Keratinocyte (primary cell): ENCODE measurements around the gene DRD2. TPM values are rescaled to one million over a fixed set of nuclear protein-coding genes. Genes with fewer than 3 reads are reported as not detected.

ENCODE experiments used
- DNase-seq: peaks from one replicate; pipeline ENCODE4 v3.0.0-alpha.2; 2011; ENCODE audit warnings: low read depth, missing footprints, low spot score
- FAIRE-seq: peaks from 2 replicates; lab custom pipeline; 2011; peaks lifted over from hg19 to GRCh38; lab: Jason Lieb, UNC
- H2AFZ ChIP-seq: 2 replicates; pipeline ENCODE4 v1.6.0; 2012; ENCODE audit warnings: low read length, control low read depth, inconsistent platforms; ENCODE audit not compliant: control insufficient read depth
- H3K27ac ChIP-seq: 2 replicates; pipeline ENCODE4 v1.5.1; 2011; ENCODE audit warnings: low read length; ENCODE audit not compliant: control insufficient read depth, insufficient read depth
- H3K27me3 ChIP-seq: 3 replicates; pipeline ENCODE4 v1.6.0; 2011; ENCODE audit warnings: low read length; ENCODE audit not compliant: control insufficient read depth, insufficient read depth; ENCODE audit errors: extremely low read depth
- H3K36me3 ChIP-seq, 2 experiments: 2 replicates in 1 of 2; 3 replicates in 1 of 2; pipeline ENCODE4 v1.5.1; 2011; ENCODE audit warnings: low read length in 2 of 2, mild to moderate bottlenecking in 1 of 2; ENCODE audit not compliant: control insufficient read depth in 2 of 2, insufficient read depth in 2 of 2; ENCODE audit errors: extremely low read depth in 1 of 2
- H3K4me1 ChIP-seq: 3 replicates; pipeline ENCODE4 v1.5.1; 2011; ENCODE audit warnings: low read length; ENCODE audit not compliant: control insufficient read depth, insufficient read depth; ENCODE audit errors: extremely low read depth
- H3K4me2 ChIP-seq: 3 replicates; pipeline ENCODE4 v1.6.0; 2011; ENCODE audit warnings: low read depth, low read length; ENCODE audit not compliant: control insufficient read depth, insufficient read depth; ENCODE audit errors: extremely low read depth
- H3K4me3 ChIP-seq, 3 experiments: fragments of 200-600 bp in 1 of 3; sonication (generic) in 1 of 3; 2 replicates in 2 of 3; 3 replicates in 1 of 3; pipeline ENCODE4 v1.5.1; 2011 to 2016; ENCODE audit warnings: low read length in 3 of 3, mild to moderate bottlenecking in 3 of 3, control low read depth in 2 of 3, inconsistent platforms in 1 of 3, low read depth in 1 of 3, mixed read lengths in 1 of 3, mixed run types in 1 of 3, moderate library complexity in 1 of 3; ENCODE audit not compliant: control insufficient read depth in 2 of 3, insufficient read depth in 2 of 3; ENCODE audit errors: extremely low read depth in 1 of 3
- H3K79me2 ChIP-seq: 2 replicates; pipeline ENCODE4 v1.6.0; 2012; ENCODE audit warnings: low read length; ENCODE audit not compliant: control insufficient read depth, insufficient read depth
- H3K9ac ChIP-seq: 3 replicates; pipeline ENCODE4 v1.6.0; 2011; ENCODE audit warnings: low read length; ENCODE audit not compliant: control insufficient read depth, insufficient read depth; ENCODE audit errors: extremely low read depth
- H3K9me1 ChIP-seq: 3 replicates; pipeline ENCODE4 v1.6.0; 2011; ENCODE audit warnings: low read length; ENCODE audit not compliant: control insufficient read depth, insufficient read depth; ENCODE audit errors: extremely low read depth
- H3K9me3 ChIP-seq: 2 replicates; pipeline ENCODE4 v1.5.1; 2012; ENCODE audit warnings: low read depth, low read length; ENCODE audit not compliant: control insufficient read depth
- H4K20me1 ChIP-seq: 3 replicates; pipeline ENCODE4 v1.6.0; 2011; ENCODE audit warnings: low read length; ENCODE audit not compliant: control insufficient read depth, insufficient read depth; ENCODE audit errors: extremely low read depth
- CTCF ChIP-seq, 3 experiments: IDR thresholded peaks in 1 of 3; conservative IDR thresholded peaks in 1 of 3; optimal IDR thresholded peaks in 1 of 3; 2 replicates in 2 of 3; 3 replicates in 1 of 3; pipeline versions ENCODE3 to v1.5.1; 2011; ENCODE audit warnings: low read length in 3 of 3, mild to moderate bottlenecking in 3 of 3, moderate library complexity in 2 of 3, control low read depth in 1 of 3, inconsistent platforms in 1 of 3; ENCODE audit not compliant: insufficient read depth in 2 of 3; ENCODE audit errors: extremely low read depth in 1 of 3
- EZH2 ChIP-seq: IDR thresholded peaks from one replicate; pipeline ENCODE4 v1.6.1; 2012; ENCODE audit warnings: inconsistent platforms, mild to moderate bottlenecking, low read length, moderate library complexity
- dilution Hi-C: fragments of 300-500 bp; cut with MboI; formaldehyde crosslinking; loops from one replicate; pipeline ENCODE4 v1.7.0; 2020; ENCODE audit warnings: low sequenced_read_pairs; ENCODE audit not compliant: extremely low pct_ligation_motif_present
- polyA plus RNA-seq, 5 experiments: library from polyadenylated mRNA; depleted of rRNA in 3 of 5; stranded (reverse) in 3 of 5; stranded (forward) in 1 of 5; unstranded in 1 of 5; fragments of >200 nt; gene quantifications; 1 replicate in 1 of 5; 2 replicates in 3 of 5; 3 replicates in 1 of 5; pipeline versions ENCODE4 v1.2.1 to v1.2.3, GENCODE V29; 2011 to 2012; ENCODE audit warnings: missing spikeins in 2 of 5, low read depth in 1 of 5, low replicate concordance in 1 of 5

Gene DRD2
- polyA plus RNA-seq, 1 donor (not counting 4 experiments of a cell fraction or from before 2014, with no cell fraction given): 0.26 TPM

GRCh38 chr11:113467545-113467944, 7.7 kb downstream of the DRD2 start:
- Histone ChIP-seq H2AFZ (no peak overlapping the region), H4K20me1 (no peaks in the 10 kb centered on the region), H3K27me3 (peaks cover 7% of the 10 kb centered on the region), H3K27ac (no peak overlapping the region), H3K9ac (no peak overlapping the region), H3K79me2 (no peaks in the 10 kb centered on the region), H3K9me3 (no peaks in the 10 kb centered on the region), H3K36me3 (no peaks in the 10 kb centered on the region), H3K4me1 (peaks cover 11% of the 10 kb centered on the region), H3K4me3 (no peak overlapping the region), H3K4me2 (no peak overlapping the region), H3K9me1 (no peaks in the 10 kb centered on the region)
- no peak for FAIRE-seq
- TF ChIP-seq EZH2 (no peak), CTCF (optimal IDR thresholded peaks at IDR 0.05 in 1 of 3, IDR thresholded peaks at IDR 0.05 in 1 of 3, conservative IDR thresholded peaks at IDR 0.05 in 1 of 3; ENCODE audit: extremely low read depth in 1 of 3, insufficient read depth in 2 of 3, low read length in 3 of 3) (no peak)
- dilution Hi-C loops: no loop called here
- DNase-seq: no peak

DNA sequence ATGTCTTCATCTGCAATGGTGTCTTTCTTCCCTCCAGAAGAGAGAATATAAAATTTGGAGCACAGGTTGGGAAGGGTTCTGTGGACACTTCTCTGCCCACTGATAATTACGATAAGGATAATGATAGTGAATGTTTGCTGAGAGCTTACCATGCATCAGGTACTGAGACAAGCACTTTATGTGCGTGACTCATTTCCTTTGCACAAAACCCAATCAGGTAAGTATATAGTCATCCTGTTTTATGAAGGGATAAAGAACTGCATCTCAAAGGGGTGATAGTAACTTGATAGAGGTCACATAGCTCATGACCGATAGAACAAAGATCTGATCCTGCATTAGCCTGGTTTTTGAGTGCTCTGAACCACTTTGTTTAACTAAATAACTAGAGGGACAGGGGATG, 9.4 kb downstream of the DRD2 start:
- DNase-seq (no peak), FAIRE-seq (peak; percentile 95)
- H3K4me1 ChIP-seq: peaks cover 11% of the 10 kb centered on the region
- dilution Hi-C loops: no loop called here
- H3K4me3 ChIP-seq: no peak overlapping the region
- no peak for TF ChIP-seq CTCF (optimal IDR thresholded peaks at IDR 0.05 in 1 of 3, IDR thresholded peaks at IDR 0.05 in 1 of 3, conservative IDR thresholded peaks at IDR 0.05 in 1 of 3; ENCODE audit: extremely low read depth in 1 of 3, insufficient read depth in 2 of 3, low read length in 3 of 3)
- no peak for TF ChIP-seq EZH2
- no peaks in the 10 kb centered on the region for H3K36me3 ChIP-seq
- no peaks in the 10 kb centered on the region for H4K20me1 ChIP-seq
- no peak overlapping the region for H2AFZ ChIP-seq
- H3K9me3 ChIP-seq: no peaks in the 10 kb centered on the region
- no peaks in the 10 kb centered on the region for H3K79me2 ChIP-seq
- no peaks in the 10 kb centered on the region for H3K27me3 ChIP-seq
- no peak overlapping the region for H3K4me2 ChIP-seq
- H3K9me1 ChIP-seq: no peaks in the 10 kb centered on the region
- no peak overlapping the region for H3K27ac ChIP-seq
- no peak overlapping the region for H3K9ac ChIP-seq
